ENCODE results near the gene TPPP.
"Not testable (repeated sequence)": the region's sequence is repeated elsewhere in the genome, so short reads cannot be mapped to it uniquely, and the experiment has no call there.

The TPPP gene

GRCh38 chr5:693271-694041, at the start of gene TPPP:
TPPP (minus strand) TSS chr5:693352; CDS start chr5:678060, 15,292 bp downstream.
- peak in 13 of 14 donors; percentile 51 to 90 (median 83) for DNase-seq

DNA sequence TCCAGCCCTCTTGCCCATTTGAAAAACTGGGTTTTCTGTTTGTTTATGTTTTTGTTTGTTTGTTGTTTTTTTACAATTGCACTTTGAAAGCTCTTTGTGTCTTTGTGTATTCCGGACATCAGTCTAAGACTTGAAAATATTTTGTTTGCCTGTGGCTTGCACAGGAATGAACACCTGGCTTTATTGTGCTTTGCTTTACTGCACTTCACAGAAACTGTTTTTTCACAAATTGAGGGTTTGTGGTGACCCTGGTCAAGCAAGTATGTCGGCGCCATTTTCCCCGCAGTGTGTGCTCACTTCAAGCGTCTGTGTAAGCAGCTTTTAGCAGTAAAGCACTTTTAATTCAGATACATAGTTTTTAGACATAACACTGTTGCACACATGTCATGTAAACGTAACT, 49.1 kb upstream of the TPPP start:
- not testable (repeated sequence) for DNase-seq

DNA sequence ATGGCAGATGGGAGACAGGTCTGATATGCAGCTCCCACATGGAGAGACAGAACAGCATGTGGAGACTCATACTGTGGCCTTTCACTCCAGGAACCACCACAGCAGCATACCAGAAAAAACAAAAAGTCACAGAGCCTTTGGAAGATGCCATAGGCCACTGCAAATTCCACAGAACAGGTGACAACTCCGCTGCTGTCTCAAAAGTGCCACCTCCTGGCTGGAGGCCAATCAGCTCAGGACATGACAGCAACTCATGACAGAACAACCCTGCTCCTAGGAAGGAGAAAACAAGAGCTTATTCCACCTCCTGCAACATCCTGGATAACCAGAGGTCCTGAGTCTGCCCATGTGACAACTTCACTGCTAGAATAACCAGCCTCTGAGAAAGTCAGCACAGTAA, 41.0 kb upstream of the TPPP start:
- not testable (repeated sequence) for DNase-seq

- not testable (repeated sequence) for DNase-seq
These were observed 39.8 kb upstream of the TPPP start for GRCh38 chr5:732754-733454.

DNA sequence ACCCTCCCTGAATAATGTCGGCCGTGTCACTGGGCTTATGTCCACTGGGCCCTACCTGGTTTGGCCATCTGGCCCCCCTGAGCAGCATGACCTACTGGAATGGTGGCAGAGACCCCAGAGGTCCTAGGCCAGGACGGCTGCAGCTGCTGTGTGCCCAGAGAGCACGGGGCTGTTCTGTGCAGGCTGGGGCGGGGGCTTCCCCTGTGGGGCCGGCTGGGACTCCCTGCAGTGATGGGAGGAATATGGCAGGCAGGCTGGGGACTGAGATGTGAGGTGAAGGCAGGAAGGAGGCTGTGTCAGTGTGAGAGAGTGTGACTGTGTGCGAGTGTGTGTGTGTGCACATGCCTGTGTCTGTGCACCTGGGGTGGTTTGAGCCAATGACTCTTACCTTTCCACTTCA, 36.1 kb upstream of the TPPP start:
- not testable (repeated sequence) for DNase-seq

DNA sequence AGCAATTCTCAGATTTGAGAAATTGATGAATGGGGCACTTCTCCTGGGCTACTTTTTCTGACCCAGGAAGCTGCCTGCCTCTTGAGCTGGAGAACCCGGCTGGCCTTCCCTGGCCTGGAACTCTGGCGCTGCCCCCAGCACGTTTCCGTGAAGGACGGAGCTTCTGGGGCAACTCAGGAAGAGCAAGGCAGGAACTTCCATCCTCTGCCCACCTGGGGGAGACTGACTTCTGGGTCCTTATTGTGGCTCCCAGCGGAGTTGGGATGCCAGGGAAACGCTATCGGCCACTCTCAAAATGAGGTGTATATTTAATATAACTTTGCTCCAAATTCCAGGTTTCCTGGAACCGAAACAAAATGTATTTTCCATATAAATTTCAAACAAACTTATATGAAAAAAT, 33.9 kb upstream of the TPPP start:
- DNase-seq: not testable (repeated sequence)

- DNase-seq: not testable (repeated sequence)
These were observed 30.7 kb upstream of the TPPP start for GRCh38 chr5:723865-724264.

GRCh38 chr5:723309-723708, 30.2 kb upstream of the TPPP start:
- DNase-seq: not testable (repeated sequence)

DNA sequence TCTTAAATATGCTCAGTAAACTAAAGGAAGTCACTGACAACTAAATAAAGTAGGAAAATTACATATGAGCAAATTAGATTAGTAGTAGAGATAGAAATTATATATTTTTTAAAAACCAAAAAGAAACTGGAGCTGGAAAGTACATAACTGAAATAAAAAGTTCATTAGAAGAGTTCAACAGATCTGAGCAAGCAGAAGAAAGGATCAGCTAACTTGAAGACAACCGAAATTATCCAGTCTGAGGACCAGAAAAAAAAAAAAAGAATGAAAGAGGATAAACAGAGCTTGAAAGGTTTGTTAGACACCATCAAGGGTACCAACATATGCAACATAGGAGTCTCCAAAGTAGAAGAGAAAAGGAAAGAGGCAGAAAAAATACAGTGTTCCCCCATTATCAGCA, 26.2 kb upstream of the TPPP start:
- DNase-seq: not testable (repeated sequence)

DNA sequence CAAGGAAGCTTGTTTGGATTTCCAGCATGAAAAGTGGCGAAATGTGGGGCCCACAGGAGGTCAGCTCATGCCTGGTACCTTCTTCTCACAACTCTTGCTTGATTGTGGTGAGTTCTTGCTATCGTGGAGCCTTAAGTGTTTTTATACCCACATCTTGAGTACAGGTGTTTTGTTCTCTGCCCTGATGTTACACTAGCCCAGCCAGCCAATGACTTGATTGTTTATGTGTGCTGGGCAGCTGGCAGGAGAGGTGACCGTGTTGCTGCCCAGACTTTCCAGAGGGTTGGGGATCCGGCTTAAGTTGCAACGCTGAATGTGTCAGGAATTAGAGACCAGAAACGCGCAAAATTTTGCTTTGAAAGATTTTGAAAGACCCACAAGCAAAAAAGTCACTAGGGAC, 24.0 kb upstream of the TPPP start:
- DNase-seq: no peak

GRCh38 chr5:716740-717139, 23.6 kb upstream of the TPPP start:
- DNase-seq: peak in 1 of 14 donors; percentile 40

DNA sequence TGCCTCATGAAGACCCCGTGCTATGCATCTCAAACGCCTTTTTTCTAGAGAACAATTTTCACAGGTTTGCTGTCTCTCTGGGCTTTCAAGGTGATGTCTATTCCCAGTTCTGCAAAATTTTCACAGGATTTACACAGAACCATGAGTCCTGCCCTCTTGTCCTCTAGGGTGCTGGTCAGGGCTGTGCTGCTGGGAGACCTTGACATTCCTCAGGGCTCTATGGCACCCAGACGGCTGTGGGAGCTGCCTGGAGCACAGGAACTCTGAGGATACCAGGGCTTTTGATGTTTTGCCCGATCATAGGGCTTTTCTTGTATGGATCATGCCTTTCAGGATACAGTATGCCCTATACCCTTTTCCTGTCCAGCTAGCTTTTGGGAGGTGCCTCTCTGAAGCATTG, 22.5 kb upstream of the TPPP start:
- not testable (repeated sequence) for DNase-seq

DNA sequence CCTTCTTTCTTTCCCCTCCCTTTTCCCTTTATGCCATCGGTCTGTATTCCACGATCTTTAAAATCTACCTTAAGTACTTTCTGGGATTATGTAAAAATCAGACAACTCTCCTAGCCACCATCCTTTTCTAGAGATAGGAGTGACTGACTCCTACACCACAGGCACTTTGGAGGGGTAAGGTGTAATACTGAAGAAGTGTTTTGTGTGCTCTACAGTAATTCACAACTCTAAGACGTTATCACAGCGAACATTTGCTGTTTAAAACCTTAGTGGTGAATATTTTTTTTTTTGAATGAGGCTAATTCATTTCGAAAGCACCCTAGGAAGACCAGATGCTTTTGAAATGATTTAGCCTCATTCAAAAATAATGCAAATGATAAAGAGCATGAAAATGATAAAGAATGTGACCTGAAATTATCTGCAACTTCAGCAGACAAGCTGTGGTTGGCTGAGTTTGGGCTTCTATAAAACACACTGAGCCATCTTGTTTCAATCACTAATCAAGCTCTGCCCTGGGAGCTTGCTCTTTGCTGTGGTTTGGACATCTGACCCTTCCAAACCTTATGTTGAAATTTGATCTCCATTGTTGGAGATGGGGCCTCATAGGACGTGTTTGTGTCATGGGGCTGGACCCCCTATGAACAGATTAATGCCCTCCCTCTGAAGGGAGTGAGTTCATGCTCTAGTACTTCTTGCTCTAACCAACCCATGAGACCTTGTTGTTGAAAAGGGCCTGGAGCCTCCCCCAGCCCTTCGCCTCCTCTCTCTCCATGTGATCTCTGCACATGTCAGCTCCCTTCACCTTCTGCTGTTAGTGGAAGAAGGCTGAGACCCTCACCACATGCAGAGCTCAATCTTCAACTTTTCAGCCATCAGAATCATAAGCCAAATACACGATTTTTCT, 21.3 kb upstream of the TPPP start:
- not testable (repeated sequence) for DNase-seq

GRCh38 chr5:713686-714085, 20.5 kb upstream of the TPPP start:
- not testable (repeated sequence) for DNase-seq

DNA sequence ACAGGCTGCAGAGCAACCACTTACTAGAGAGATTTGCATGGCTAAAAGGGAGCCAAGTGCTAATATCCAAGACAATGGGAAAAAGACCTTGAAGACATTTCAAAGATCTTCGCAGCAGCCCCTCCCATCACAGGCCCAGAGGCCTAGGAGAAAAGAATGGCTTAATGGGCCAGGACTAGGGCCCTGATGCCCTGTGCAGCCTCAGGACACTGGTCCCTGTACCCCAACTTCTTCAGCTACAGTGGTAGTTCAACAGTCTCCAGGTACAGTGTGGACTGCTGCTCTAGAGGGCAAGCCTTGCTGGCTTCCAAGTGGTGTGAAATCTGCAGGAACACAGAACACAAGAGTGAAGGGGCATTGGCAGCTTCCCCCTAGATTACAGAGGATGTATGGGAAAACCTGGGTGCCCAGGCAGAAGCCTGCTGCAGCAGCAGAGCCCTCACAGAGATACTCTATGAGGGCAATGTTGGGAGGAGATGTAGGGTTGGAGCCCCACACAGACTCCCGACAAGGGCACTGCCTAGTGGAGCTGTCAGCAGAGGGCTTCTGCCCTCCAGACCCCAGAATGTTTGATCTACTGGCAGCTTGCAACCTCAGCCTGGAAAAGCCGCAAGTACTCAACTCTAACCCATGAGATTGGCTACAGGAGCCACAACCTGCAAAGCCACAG, 15.8 kb upstream of the TPPP start:
- not testable (repeated sequence) for DNase-seq

- DNase-seq: not testable (repeated sequence)
These were observed 15.2 kb upstream of the TPPP start for GRCh38 chr5:708374-708773.

DNA sequence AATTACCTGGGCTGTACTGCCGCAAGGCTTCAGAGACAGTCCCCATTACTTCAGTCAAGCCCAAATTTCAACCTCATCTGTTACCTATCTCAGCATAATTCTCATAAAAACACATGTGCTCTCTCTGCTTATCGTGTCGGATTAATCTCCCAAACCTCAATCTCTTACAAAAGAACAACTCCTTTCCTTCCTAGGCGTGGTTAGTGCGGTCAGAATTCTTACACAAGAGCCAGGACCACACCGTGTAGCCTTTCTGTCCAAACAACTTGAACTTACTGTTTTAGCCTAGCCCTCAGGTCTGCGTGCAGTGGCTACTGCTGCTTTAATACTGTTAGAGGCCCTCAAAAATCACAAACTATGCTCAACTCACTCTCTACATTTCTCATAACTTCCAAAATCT, 13.0 kb upstream of the TPPP start:
- DNase-seq: not testable (repeated sequence)

DNA sequence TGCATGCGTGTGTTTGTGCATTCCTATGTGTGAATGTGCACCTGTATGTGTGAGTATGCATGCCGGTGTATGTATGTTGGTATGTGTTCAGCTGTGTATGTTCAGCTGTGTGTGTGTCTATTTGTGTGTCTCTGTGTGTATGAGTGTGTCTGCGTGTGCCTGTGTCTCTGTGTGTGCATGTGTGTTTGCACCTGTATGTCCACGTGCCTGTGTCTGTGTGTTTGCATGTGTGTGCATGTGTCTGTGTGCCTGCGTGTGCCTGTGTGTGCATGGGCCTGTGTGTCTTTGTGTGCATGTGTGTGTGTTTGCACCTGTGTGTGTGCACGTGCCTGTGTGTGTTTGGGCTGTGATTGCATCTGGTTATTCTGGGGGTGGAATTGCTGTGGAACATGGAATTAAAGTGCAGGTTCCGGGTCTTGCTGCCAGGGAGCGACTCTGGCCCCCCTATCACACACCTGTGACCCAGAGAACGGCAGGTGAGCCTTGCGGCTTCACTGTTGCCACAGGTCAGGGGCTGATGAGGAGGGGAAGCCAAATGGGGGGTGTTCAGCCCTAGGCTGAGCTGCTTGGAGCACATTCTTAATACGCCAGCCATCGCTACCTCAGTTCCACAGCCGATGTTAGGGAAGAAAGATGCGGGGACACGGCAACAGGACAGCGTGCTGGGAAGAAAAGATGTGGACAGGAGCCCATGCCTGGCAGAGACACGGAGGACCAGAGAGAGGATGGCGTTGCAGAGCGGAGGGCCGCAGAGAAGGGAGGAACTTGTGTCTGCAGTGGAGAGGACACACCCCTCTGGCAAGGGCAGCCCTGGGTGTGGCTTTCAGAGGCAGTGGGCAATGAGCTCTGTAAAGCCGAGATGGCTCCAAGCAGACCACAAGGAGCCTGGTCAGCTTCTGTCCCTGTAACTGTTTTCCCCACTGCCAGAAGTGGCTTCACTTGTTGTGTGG, 3.9 kb upstream of the TPPP start:
- not testable (repeated sequence) for DNase-seq

DNA sequence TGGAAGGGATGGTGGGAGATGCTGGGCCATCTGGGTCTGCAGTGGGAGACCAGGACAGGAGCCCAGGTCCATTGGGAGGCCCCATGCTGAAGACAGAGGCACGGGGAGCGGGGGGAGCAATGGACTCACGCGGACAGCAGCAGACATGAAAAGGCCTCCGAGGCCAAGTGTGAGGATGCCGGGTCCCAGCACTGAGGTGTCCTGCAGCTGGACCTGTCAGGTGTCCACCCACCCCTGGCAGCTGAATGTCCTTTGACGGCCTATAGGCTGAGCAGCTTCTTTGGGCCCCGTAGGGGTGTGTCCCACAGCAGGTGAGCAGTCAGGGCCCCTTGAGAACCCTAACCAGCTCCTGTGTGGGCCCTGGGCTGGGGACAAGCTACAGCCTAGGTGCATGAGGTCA, 3.0 kb upstream of the TPPP start:
- DNase-seq: not testable (repeated sequence)

DNA sequence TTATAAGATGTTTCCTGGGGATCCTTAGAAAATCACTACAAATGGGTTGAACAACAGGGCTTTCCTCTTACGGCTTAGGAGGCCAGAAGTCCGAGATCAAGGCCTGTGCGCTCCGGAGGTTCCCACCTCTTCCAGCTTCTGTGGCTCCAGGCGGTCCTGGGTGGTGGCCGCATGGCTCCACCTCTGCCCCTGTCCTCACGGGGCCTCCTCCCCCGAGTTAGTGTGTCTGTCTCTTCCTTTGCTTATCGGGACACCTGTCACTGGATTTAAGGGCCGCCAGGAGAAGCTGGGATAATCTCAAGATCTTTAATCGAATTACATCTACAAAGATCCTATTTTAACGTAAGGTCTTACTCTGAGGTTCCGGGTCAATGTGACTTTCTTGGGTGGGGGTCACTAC, 2.3 kb upstream of the TPPP start:
- DNase-seq: not testable (repeated sequence)

DNA sequence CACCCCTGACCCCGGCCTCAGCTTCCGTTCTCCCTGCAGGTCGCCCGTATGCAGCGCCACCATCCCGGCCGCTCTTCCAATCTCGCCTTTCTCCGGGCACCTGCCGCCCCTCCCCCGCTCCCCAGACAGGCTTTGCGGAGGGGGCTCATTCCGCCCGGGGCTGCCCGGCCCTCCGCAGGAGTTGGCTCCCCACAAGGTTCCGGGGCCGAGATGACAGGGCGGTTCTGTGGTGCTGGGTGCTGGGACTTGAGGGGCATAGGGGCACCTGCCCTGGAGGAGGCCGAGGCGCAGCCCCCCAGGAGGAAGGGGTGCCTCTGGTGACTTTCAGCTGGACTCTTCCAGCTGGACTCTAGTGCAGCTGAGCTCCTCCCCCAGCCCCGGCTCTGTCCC, 885 bp upstream of the TPPP start:
- DNase-seq: not testable (repeated sequence)

Data from C1 segment of cervical spinal cord (tissue), 14 donors.